ENCODE data around the gene TSACC.

DNA sequence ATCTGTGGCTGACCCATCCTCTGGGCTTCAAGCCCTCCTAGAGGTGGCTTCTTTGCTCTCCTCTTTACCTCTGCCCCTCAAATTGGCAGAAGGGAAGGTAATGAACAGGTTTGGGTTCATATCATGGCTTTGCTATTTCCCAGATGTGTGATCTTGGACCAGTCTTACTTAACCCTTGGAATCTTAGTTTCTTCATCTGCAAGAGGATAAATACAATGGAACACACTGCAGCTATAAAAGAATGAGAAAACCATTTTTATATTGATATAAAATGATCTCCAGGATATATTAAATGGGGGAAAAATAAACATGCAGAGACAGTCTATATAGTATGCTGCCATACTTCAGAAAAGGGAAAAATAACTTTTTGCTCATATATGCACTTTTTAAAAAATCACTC, 48.5 kb upstream of the TSACC start:
- TF ChIP-seq, protein P1, sequence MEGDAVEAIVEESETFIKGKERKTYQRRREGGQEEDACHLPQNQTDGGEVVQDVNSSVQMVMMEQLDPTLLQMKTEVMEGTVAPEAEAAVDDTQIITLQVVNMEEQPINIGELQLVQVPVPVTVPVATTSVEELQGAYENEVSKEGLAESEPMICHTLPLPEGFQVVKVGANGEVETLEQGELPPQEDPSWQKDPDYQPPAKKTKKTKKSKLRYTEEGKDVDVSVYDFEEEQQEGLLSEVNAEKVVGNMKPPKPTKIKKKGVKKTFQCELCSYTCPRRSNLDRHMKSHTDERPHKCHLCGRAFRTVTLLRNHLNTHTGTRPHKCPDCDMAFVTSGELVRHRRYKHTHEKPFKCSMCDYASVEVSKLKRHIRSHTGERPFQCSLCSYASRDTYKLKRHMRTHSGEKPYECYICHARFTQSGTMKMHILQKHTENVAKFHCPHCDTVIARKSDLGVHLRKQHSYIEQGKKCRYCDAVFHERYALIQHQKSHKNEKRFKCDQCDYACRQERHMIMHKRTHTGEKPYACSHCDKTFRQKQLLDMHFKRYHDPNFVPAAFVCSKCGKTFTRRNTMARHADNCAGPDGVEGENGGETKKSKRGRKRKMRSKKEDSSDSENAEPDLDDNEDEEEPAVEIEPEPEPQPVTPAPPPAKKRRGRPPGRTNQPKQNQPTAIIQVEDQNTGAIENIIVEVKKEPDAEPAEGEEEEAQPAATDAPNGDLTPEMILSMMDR (IDR thresholded peaks at IDR 0.05) = no peak
- TF ChIP-seq POLR2A (IDR thresholded peaks at IDR 0.05) = no peak
